CD4-positive, alpha-beta T cell treated with Interleukin-2 at 100 ng/mL for 4 hours (primary cell): ENCODE data around the gene TAF11L5.
"Not testable (repeated sequence)": the region's sequence is repeated elsewhere in the genome, so short reads cannot be mapped to it uniquely, and the experiment has no call there.

Source experiments
- DNase-seq: peaks from one replicate; pipeline ENCODE4 v3.0.0-alpha.2; 2020; ENCODE audit warnings: low spot score

Gene TAF11L5

GRCh38 chr5:17524935-17525334 lies at the start of gene TAF11L5:
Gene TAF11L5 (plus strand): TSS chr5:17525235.
- not testable (repeated sequence) for DNase-seq

GRCh38 chr5:17477043-17477442 lies 48.0 kb upstream of the TAF11L5 start:
- DNase-seq: no peak

DNA sequence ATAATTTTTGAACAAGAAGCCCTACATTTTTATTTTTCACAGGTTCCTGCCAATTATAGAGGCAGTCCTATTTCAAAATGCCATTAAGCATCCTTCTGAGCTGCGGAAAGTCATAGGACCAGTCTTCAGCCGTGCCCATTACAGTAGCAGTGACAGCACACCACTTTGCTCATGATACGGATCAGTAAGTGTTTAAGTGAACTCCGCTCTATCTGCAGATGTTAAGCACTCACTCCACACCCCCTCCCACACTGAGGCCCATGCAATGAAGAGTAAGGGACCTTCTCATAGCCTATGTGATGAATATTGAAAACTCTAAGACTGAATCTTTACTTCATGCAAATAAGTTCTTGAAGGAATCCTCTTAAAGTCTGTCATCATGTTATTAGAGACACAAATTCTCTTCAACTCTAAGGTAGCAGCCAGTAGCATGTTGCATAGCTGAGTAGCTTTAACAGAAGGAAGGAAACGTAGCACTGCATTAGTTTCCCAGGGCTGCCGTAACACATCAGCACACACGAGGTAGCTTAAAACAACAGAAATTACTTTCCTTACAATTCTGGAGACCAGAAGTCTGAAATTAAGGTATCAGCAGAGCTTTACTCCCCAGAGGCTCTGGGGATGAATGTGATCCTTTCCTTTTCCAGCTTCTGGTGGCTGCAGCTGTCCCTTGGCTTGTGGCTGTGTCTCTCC lies 47.3 kb upstream of the TAF11L5 start:
- no peak for DNase-seq

GRCh38 chr5:17481378-17481777 lies 43.7 kb upstream of the TAF11L5 start:
- no peak for DNase-seq

- DNase-seq: no peak
Observed at GRCh38 chr5:17482790-17483189, 42.2 kb upstream of the TAF11L5 start.

DNA sequence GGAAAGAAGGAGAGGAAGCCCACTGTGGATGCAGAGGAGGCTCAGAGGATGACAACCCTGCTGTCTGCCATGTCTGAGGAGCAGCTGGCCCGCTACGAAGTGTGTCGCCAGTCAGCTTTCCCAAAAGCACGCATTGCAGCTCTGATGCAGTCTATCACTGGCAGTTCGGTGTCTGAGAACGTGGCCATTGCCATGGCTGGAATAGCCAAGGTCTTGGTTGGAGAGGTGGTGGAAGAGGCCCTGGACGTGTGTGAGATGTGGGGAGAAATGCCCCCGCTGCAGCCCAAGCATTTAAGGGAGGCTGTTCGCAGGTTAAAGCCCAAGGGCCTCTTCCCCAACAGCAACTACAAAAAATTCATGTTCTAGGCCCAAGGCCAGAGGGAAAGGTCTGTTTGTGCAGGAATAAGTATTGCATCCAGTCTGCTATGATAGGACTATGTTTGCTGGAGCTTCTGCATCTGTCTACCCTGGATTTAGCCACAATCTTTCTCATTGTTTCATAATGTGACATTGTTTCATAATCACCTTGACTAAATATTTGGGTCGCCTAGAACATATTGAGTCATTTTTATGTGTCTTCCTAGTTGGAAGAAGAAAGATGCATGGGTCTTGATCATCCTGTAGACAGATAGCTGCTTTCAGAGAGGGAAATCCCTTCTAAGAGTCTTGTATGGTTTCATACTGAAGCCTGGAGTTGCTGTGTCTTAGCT lies 38.4 kb upstream of the TAF11L5 start:
- not testable (repeated sequence) for DNase-seq

DNA sequence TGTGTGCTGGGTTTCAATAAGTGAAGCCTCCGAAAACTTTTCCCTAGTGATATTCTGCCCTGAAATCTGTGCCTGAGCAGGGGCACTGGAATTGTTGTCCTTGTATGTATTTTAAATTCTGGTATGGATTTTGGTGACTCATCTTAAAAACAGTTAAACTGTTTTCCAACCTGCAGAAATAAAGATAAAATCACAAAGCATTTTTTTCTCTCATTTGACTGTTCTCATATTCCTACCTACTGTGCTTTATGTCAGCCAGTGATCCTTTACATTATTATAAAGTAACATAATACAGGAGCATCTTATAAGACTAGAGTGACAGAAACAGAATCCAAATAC lies 37.9 kb upstream of the TAF11L5 start:
- DNase-seq: no peak

GRCh38 chr5:17491257-17491656 lies 33.8 kb upstream of the TAF11L5 start:
- DNase-seq: not testable (repeated sequence)

- DNase-seq: no peak
Observed at GRCh38 chr5:17492770-17493169, 32.3 kb upstream of the TAF11L5 start.

- DNase-seq: no peak
Observed at GRCh38 chr5:17497446-17497845, 27.6 kb upstream of the TAF11L5 start.

- DNase-seq: not testable (repeated sequence)
Observed at GRCh38 chr5:17497931-17498330, 27.1 kb upstream of the TAF11L5 start, which contains the start of gene TAF11L2. Gene TAF11L2 (plus strand): TSS chr5:17498231.

GRCh38 chr5:17511775-17512325 lies 13.2 kb upstream of the TAF11L5 start:
- DNase-seq: no peak

- DNase-seq: not testable (repeated sequence)
Observed at GRCh38 chr5:17517526-17517925, 7.5 kb upstream of the TAF11L5 start.

DNA sequence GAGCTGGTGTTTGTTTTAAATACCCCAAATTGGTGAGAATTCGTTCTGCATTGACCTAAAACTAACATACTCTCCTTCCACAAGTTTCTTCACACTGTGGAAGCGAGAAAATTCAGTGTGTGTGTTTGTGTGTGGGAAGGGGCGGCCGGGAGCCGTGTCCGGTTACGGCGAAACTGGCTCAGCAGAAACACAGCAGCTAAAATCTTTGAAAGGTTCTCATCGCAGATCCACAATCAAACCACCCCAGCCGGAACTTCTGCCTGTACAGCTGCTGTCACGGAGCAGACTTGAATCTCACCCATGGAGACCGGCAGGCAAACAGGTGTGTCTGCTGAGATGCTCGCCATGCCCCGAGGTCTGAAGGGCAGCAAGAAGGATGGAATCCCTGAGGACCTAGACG lies 7.0 kb upstream of the TAF11L5 start, which contains the start of gene TAF11L3:
Gene TAF11L3 (plus strand): TSS at position 301 of the 400 bp plus-strand sequence.
- not testable (repeated sequence) for DNase-seq

GRCh38 chr5:17519508-17519907 lies 5.5 kb upstream of the TAF11L5 start:
- DNase-seq: not testable (repeated sequence)

GRCh38 chr5:17521501-17521900 lies 3.5 kb upstream of the TAF11L5 start, which contains the start of gene TAF11L4:
Gene TAF11L4 (plus strand): TSS chr5:17521801.
- DNase-seq: not testable (repeated sequence)

DNA sequence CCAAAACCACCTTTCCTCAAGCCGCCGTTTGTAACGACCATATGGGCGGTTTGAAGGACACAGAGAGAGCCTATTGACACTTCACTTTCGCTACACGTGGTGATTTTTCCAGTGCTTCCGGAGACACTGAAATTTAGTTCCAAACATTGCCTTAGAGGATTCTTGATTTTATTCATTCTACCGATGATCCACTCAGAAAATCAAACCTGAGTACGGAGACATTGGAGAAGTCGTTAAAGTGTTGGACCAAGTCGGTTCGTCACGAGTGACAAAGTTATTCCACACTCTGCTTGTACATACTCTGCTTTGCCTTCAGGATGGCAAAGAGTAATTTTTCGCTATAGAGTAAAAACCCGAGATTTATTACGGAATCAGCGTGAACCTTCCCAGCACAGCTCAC lies 1.5 kb downstream of the TAF11L5 start:
- DNase-seq: peak; percentile 30

- not testable (repeated sequence) for DNase-seq
Observed at GRCh38 chr5:17528369-17528768, 3.3 kb downstream of the TAF11L5 start, which contains the start of gene TAF11L6. Gene TAF11L6 (plus strand): TSS chr5:17528669.
